HG03565 (cell line): Measurements from ENCODE around the gene AZGP1.
"Not testable (repeated sequence)": the region's sequence is repeated elsewhere in the genome, so short reads cannot be mapped to it uniquely, and the experiment has no call there.

ENCODE experiments used
- ATAC-seq: cut with Tn5 transposase; IDR thresholded peaks from one replicate; pipeline ENCODE4 v1.9.1; 2021; ENCODE audit warnings: mild to moderate bottlenecking, moderate library complexity; ENCODE audit not compliant: unreplicated experiment

The AZGP1 gene

GRCh38 chr7:99953649-99954048 is 22.2 kb downstream of the AZGP1 start:
- no peak for ATAC-seq

- ATAC-seq = not testable (repeated sequence)
Measured at GRCh38 chr7:99952649-99953048, 23.2 kb downstream of the AZGP1 start.

GRCh38 chr7:99950819-99951218 is 25.0 kb downstream of the AZGP1 start:
- not testable (repeated sequence) for ATAC-seq

GRCh38 chr7:99949645-99950228 is 26.1 kb downstream of the AZGP1 start:
- ATAC-seq = no peak

DNA sequence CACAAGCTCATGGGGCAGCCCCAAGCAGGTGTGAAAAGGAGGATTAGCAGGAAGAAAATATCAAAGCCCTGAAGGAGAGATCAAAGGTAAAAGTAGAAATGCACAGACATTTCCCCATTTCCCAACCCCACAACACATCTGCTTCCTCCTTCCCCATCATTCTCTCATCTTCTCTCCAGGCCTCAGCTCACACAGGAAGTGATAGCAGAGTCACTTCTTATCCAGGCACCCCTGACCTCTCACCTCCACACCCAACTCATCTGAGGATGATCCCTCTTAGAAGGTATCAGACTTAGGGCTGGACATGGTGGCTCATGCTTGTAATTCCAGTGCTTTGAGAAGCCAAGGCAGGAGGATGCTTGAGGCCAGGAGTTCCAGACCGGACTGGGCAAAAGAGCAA is 28.2 kb downstream of the AZGP1 start:
- no peak for ATAC-seq

DNA sequence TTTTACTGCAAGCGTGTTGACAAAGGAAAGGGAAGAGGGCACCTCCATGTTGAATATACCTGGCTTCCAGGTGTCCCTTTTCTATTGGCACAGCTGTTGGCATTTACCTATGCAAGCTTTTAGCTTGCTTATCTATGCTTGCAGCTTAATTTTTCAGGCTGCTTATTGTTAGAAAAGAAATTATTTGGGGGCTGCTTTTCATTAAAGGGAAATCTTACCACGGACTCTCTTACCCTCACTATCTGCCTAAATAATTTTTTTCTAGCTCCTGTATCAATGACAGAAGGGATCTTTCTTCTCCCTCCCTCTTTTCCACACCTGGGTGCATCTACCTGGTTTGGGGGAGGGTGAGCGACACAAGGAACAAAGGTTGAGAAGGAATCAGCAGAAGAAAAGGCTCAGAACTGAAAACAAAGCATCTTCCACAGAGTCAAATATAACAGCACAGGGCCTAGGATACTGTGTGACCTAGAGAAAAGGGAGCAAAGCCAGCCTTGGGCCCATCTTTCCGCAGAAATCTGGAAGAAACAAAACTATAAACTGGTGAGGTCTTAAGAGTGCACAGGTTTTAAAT is 31.2 kb downstream of the AZGP1 start:
- no peak for ATAC-seq

- no peak for ATAC-seq
Measured at GRCh38 chr7:99943641-99944496, 32.0 kb downstream of the AZGP1 start.

- ATAC-seq = no peak
Measured at GRCh38 chr7:99938296-99938695, 37.5 kb downstream of the AZGP1 start.

- ATAC-seq = not testable (repeated sequence)
Measured at GRCh38 chr7:99935009-99935408, 40.8 kb downstream of the AZGP1 start.

DNA sequence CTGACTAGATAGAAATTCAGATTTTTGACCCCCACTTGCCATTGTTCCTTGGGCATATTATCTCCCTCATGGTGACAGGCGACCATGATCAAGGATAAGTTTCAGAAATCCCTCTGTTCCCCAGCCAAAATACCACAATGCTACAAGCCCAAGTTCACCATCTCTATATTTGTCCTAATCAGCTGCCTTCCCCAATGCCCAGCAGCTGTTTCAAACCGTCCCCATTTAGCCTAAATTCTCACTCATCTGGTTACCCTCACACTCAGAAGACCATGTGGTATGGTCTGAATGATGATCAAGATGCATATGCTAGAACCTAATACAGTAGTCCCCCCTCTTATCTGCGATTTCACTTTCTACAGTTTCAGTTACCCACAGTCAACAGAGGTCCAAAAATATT is 45.5 kb downstream of the AZGP1 start:
- ATAC-seq = no peak

DNA sequence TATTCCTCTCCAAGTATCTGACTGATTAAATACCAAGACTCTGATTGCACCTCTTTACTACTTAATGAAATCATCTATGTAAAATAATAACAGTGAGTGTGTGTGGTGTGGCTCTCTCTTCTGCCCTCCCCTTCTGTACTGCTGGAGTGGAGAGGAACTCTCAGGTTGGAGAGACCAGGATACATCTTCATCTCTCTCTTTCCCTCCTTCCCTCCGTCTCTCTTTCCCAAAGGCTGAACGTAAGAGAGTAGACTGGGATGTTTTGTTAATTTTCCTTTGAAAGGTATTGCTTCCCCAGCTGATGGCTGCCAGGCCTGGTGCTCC is 46.1 kb downstream of the AZGP1 start:
- no peak for ATAC-seq

- ATAC-seq = no peak
Measured at GRCh38 chr7:99928994-99929729, 46.7 kb downstream of the AZGP1 start, which contains the start of gene GJC3. TSS of gene GJC3 (minus strand) at chr7:99929620. CDS start at chr7:99929620, 0 bp downstream.

DNA sequence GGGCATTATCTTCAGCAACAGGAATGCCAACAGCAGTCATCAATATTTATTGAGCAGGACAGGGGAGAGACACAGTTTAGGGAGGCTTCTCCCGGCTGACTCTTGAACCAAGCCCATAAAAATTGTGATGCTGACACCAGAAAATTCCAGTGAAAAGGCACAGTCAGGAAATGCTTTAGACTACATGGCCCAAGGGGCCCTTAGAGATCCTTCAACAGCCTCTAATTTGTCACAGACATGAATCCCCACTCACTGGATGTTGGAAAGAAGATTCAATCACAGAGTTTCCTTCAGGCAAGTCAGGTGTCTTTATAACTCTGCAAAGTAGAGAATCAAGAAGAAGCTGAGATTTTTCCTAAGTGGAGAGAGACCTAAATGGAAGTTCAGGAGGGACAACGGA is 47.6 kb downstream of the AZGP1 start:
- no peak for ATAC-seq

DNA sequence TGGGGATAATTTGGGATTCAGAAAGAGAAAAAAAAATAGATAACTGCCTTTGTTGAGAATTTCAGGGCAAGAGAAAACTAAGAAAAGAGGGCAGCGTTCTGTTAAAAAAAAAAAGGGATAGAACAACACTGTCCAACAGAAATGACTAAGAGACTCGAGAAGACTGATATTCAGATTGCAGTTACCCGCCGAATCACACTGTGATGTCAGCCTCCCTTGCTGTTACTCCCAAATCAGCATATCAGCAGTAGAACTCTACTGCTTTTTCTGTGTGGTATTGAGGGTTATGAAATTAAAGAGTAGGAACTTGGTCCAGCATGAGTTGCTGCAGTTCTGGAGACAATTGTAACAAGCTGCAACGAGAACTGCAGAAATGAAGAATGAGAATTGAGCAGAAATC is 48.3 kb downstream of the AZGP1 start:
- no peak for ATAC-seq

DNA sequence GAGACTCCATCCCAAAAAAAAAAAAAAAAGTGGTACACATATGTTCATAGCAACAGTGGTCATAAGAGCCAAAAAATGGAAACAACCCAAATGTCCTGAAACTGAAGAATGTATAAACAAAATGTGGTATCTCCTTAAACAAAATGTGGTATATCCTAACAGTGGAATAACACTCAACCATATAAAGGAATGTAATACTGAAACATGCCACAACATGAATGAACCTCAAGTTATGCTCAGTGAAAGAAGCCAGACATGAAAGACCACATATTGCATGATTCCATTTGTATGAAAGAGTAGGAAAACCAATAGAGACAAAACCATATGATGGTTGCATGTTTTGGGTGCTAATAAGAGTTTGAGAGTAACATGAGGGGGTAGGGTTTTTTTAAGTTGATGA is 49.5 kb downstream of the AZGP1 start:
- no peak for ATAC-seq

DNA sequence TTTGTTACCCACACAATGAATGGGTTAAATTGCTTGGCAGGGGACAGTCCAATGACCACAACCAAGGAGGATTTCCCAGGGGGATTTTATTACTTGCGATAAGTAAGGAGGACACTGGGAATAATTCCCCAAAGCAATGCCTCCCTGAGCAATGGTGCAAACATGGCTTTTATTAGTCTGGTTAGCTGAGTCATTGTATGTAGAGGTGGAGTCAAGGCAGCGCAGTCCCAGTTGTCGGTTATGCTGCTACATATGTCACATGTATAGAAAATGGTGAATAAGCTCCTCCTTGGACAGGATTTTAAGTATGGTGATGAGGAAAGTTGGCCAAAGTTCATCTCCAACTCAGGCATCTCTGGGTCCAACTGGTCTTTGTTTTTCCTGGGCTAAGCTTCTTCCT is 52.6 kb downstream of the AZGP1 start:
- ATAC-seq = no peak

DNA sequence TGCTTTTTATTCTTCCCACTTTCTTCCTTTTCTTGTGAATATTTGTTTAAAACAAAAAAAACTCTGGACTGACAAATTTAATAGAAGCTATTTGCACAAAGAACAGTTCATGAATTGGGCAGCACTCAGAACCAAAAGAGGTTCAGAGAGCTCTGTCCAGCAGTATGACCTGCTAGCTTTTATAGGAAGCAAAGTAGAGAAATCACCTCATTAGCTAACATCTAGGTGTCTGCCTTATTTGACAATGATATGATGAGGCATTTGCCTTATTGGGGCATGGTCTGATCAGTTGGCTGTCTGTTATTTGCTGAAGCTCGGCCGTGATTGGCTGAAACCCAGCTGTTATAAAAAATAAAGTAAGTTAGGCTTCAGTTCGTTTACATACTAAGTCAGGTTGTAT is 55.7 kb downstream of the AZGP1 start:
- no peak for ATAC-seq

DNA sequence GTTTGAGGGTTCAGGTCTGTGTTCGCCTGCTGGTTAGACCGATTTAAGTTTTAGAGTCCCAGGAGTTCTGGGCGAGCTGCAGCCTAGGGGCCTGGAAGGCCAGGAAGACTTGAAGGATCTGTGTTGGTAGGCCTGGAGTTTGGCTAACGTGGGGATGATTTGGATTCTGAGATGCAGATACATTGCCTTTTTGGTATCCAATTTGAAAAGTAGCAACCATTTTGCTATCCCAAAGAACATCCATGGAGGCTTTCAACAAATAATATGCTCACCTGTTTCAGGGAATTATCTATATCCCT is 56.1 kb downstream of the AZGP1 start:
- ATAC-seq = no peak

GRCh38 chr7:99918959-99919813 is 56.6 kb downstream of the AZGP1 start, which contains the start of gene TRIM4:
TSS of gene TRIM4 (minus strand) at chr7:99919530. CDS start at chr7:99919401, 129 bp downstream.
- ATAC-seq = peak; percentile 85
